HUDEP-2 (cell line): ENCODE data around the gene SFMBT2.
A peak's percentile ranks its signal among the peaks of the same experiment; 100 is the strongest.

Experiments
- DNase-seq, 76 experiments: peaks; one replicate each; lab custom pipeline; 2025; ENCODE audit not compliant: unreplicated experiment in 76 of 76; lab: John Stamatoyannopoulos, UW

The SFMBT2 gene

GRCh38 chr10:7275761-7276440 is 134.9 kb downstream of the SFMBT2 start:
- no peak for DNase-seq

- no peak for DNase-seq
These were observed 136.5 kb downstream of the SFMBT2 start for GRCh38 chr10:7274293-7274692.

DNA sequence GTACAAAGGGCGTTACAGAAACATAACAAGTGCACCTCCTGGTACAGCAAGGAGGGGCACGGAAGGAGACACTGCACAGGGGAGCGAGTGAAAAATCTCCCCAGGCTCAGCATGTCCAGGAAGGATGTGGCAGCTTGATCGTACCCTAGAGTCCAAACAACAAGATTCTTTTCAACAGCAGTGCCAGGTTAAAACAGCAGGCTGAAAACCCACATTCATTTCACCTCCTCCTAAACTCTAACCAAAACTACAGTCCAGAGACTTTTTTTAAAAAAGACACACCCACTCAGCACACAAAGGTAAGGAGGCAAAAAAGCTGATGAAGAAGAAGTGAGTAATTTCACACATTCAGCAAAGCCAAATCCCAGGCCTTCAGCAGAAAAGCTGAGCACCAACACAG is 138.8 kb downstream of the SFMBT2 start:
- no peak for DNase-seq

GRCh38 chr10:7269988-7270387 is 140.8 kb downstream of the SFMBT2 start:
- no peak for DNase-seq

DNA sequence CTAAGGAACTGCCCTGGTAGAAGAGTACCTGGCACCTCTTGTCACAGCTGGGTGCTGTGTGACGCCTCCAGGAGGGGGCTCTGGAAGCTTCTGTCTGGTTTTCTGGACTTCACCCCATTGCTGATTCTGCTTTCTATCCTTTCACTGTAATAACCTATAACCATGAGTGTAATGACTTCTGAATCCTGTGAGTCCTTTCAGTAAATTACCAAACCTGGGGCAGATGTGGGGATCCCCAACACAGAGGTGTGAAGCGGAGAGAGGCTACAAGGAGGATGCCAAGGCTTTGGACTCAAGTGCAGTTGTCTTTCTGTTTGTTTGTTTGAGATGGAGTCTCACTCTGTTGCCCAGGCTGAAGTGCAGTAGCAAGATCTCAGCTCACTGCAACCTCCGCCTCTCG is 143.7 kb downstream of the SFMBT2 start:
- no peak for DNase-seq

DNA sequence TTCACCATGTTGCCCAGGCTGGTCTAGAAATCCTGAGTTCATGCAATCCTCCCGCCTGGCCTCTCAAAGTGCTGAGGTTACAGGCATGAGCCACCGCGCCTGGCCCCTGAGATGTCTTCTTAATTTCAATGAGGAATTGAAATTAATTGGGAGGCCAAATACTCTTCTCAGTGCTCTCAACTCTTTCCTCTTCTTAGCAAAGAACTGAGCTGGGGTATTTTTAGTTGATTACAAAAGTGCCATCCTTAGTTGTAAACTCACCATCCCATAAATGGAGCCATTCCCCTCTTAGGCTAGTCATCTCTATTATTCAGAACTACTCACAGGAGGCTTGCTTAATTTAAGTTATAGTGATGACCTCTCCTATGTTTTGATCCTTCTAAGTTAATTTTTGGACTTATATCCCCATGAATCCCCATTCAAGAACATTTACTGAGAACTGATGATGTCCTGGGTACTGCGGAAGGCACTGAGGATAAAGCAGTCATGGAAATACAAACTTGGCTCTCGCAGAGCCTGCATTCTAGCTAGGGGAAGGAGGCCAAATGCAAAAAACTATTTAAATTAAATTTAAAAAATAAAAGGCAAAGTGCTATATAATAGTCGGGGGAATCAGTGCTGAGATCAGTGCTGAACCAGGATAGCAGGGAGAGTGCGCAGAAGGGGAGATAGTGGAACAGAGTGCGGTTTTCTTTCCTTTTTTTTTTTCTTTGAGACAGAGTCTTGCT is 145.3 kb downstream of the SFMBT2 start:
- DNase-seq, result no peak

DNA sequence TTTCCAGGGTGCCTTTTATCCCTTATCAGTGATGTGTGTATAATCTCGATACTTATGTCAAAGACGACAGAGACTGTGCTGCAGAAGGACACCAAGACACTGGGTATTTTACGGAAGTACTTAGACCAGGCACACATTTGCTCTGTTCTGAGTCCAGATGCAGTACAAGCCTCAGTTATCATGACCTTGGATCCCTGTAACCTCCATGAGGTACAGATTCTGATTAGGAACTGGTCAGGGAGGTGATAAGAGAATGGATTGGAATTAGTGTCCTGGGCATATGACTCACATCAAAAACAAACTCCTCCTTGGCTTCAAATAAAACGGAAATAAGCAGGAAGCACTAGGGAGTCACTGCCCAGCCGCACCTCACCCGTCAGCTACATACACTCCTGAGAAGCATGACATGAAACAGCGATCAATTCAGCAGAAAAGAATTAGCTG is 146.5 kb downstream of the SFMBT2 start:
- DNase-seq, result no peak

- no peak for DNase-seq
These were observed 147.2 kb downstream of the SFMBT2 start for GRCh38 chr10:7263616-7264015.

- no peak for DNase-seq
These were observed 149.5 kb downstream of the SFMBT2 start for GRCh38 chr10:7261351-7261750.

GRCh38 chr10:7260912-7261311 is 149.9 kb downstream of the SFMBT2 start:
- no peak for DNase-seq

GRCh38 chr10:7260412-7260900 is 150.4 kb downstream of the SFMBT2 start:
- peak in 25 of 76 experiments; percentile 2 to 60 (median 29) for DNase-seq

- no peak for DNase-seq
These were observed 151.8 kb downstream of the SFMBT2 start for GRCh38 chr10:7258948-7259523.

DNA sequence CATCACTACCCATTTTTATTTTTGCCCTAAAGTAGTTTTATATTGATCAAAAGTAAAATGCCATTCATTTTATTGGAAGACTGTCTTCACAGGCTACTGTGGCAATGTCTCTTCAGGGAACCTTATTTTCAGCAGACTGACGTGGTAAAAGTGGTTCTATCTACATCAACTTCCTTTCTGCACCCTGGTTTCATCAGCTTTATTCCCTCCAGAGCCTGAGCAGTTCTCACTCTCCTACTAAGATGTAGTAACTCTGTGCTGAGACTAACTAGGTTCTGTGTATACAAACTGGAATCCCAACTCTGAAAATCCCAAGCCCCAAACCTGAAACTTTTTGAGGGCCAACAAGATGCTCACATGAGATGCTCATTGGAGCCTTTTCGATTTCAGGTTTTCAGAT is 155.3 kb downstream of the SFMBT2 start:
- no peak for DNase-seq

GRCh38 chr10:7251696-7252465 is 159.0 kb downstream of the SFMBT2 start:
- peak in 25 of 76 experiments; percentile 1 to 55 (median 19) for DNase-seq

GRCh38 chr10:7250236-7250635 is 160.6 kb downstream of the SFMBT2 start:
- DNase-seq, result no peak

GRCh38 chr10:7248585-7249164 is 162.2 kb downstream of the SFMBT2 start:
- DNase-seq, result no peak

GRCh38 chr10:7248148-7248547 is 162.7 kb downstream of the SFMBT2 start:
- no peak for DNase-seq

GRCh38 chr10:7245505-7245904 is 165.3 kb downstream of the SFMBT2 start:
- DNase-seq, result no peak

DNA sequence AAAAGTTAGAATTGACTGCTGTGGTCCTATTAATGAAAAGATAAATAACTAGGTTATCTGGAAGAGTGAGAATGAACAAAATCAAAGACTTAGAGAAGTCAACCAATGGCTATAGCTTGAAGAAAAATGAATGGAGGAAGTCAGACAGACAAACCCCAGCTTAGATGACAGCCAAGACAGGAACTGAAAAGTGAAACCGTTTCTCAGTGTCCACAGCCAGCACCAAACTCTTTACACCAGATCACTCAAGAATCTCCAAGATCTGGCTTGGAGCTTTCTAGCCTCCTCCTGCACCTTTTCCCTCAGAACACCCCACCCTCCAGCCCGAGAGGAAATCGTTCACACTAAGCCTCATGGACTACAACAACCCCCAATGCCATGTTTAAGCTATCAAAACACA is 167.0 kb downstream of the SFMBT2 start:
- DNase-seq, result no peak

DNA sequence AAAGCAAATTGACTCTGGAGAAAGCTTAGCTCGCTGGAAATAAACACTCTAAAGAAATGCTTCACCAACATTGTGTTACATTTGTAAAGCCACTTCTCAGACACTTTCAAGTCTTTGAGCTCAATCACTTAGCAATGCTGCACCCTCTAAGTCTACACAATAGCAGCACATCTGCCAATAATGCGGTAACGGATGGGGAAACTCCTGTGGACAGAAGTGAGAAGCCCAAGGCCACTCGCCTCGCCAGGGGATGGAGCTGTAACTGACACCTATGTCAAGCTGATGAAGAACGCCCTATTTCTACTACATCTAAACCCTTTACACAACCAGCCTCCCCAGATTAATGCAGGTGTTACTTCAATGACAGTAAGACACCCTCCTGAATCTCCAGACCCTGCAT is 167.7 kb downstream of the SFMBT2 start:
- no peak for DNase-seq
